ENCODE results near the gene PTK7.

The PTK7 gene

DNA sequence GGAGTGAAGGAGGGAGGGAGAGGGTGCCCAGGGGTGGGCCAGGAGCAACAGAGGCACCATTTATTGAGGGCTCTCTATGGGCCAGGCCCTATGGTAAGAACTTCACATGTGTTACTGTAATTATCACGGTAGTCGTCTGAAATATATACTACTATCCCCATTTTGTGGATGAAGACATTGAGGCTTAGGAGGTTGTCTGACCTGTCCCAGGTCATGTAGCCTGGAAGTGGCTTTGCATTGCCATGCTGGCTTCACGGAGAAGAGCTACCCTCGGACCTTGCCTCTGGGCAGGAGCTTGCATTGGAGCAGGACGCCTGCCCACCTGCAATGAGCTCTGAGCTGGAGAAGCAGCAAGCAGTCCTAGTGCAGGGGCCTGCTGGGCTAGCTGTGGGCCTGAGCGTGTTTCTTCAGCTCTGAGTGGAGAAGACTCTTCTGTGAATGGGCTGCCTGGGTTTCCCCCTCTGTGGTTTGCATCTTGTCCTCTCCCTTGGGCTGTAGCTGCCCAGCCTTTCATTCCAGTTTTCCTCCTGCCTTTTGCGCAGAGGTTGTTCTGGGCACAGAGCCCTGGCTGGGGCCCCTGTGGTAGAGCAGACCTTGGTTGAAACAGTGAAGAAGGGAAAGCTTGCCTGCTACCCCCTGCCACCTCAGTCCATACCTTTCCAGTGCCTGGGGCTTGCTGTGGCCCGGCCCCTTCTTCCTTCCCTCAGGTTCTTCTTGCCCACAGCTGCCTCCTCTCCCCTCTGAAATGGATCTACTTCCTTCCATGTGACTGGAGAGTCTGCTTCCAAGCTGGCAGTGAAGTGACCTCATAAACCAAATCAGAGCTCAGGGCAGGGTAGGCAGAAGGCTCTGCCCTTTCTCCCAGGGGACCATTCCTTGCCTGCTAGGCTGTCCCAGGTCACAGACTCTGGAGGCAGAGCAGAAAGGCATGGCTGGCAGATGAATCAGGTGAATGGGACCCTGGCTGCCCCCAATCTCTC, 70.9 kb downstream of the PTK7 start:
- no peak overlapping the region for H3K4me3 ChIP-seq (ENCODE audit: low read length)
- DNase-seq (ENCODE audit: low read depth): no peak
- TF ChIP-seq, protein P1, sequence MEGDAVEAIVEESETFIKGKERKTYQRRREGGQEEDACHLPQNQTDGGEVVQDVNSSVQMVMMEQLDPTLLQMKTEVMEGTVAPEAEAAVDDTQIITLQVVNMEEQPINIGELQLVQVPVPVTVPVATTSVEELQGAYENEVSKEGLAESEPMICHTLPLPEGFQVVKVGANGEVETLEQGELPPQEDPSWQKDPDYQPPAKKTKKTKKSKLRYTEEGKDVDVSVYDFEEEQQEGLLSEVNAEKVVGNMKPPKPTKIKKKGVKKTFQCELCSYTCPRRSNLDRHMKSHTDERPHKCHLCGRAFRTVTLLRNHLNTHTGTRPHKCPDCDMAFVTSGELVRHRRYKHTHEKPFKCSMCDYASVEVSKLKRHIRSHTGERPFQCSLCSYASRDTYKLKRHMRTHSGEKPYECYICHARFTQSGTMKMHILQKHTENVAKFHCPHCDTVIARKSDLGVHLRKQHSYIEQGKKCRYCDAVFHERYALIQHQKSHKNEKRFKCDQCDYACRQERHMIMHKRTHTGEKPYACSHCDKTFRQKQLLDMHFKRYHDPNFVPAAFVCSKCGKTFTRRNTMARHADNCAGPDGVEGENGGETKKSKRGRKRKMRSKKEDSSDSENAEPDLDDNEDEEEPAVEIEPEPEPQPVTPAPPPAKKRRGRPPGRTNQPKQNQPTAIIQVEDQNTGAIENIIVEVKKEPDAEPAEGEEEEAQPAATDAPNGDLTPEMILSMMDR (conservative IDR thresholded peaks at IDR 0.05; ENCODE audit: low read depth, low read length): no peak

DNA sequence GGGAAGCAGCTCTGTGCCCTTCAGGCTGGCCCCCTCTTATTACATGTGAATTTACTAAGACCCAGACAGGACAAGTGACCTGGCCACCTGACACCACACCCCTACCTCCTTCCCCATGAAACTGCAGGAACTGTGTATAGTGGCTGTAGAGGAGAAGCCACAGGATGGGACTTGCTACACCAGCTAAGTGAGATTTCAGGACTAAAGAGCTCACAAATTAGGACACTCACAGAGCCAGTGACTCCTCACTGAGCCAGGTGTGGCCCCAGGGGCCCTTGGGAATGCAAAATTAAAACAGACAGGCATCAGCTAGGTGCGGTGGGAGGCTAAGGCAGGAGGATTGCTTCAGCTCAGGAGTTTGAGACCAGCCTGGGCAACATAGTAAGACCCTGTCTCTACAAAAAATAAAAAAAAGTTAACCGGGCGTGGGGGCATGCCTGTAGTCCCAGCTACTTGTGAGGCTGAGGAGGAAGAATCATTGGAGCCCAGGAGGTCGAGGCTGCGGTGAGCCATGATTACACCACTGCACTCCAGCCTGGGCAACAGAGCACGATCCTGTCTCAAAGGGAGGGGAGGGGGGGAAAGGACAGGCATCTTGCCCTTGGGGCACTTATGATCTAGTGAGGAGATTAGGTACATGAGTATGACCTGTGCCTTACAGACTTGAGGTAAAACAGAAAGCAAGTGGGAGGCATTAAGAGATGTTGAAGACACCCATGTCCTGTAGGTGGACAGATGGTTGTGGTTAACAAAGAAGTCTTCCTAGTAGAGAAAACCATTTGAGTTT, 71.8 kb downstream of the PTK7 start:
- TF ChIP-seq, protein P1 (conservative IDR thresholded peaks at IDR 0.05; ENCODE audit: low read depth, low read length): no peak
- DNase-seq (ENCODE audit: low read depth): no peak
- no peak overlapping the region for H3K4me3 ChIP-seq (ENCODE audit: low read length)

DNA sequence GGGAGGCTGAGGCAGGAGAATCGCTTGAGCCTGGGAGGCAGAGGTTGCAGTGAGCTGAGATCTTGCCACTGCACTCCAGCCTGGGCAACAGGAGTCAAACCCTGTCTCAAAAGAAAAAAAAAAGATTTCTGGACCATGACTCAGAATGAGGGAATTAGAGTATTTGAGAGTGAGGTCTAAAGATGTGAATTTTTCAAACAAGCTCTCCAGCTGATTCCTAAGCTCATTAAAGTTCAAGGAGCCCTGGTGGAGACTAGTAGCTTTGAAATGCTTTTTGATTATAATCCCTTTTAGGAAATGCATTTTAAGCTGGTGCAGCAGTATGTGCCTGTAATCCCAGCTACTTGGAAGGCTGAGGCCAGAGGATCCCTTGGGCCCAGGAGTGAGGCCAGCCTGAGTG, 73.2 kb downstream of the PTK7 start:
- DNase-seq (ENCODE audit: low read depth): peak; percentile 87
- H3K4me3 ChIP-seq (ENCODE audit: low read length): no peak overlapping the region
- TF ChIP-seq, protein P1 (conservative IDR thresholded peaks at IDR 0.05; ENCODE audit: low read depth, low read length): peak; percentile 21

- TF ChIP-seq, protein P1 (conservative IDR thresholded peaks at IDR 0.05; ENCODE audit: low read depth, low read length): no peak
- H3K4me3 ChIP-seq (ENCODE audit: low read length): no peak overlapping the region
- no peak for DNase-seq (ENCODE audit: low read depth)
Observed at GRCh38 chr6:43150051-43150751, 74.1 kb downstream of the PTK7 start.

DNA sequence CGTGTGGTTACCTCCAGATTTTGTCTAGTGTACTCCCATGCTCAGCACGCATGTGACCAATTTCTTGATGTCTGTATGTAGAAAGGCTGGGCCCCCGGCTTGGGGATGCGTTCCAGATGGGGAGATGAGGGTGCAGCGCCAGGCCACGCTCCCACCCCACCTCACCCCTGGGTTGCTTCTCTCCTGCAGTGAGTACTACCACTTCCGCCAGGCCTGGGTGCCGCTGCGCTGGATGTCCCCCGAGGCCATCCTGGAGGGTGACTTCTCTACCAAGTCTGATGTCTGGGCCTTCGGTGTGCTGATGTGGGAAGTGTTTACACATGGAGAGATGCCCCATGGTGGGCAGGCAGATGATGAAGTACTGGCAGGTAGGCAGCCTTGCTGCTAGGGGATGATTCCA, 83.5 kb downstream of the PTK7 start:
- DNase-seq (ENCODE audit: low read depth): no peak
- no peak overlapping the region for H3K4me3 ChIP-seq (ENCODE audit: low read length)
- TF ChIP-seq, protein P1 (conservative IDR thresholded peaks at IDR 0.05; ENCODE audit: low read depth, low read length): no peak

DNA sequence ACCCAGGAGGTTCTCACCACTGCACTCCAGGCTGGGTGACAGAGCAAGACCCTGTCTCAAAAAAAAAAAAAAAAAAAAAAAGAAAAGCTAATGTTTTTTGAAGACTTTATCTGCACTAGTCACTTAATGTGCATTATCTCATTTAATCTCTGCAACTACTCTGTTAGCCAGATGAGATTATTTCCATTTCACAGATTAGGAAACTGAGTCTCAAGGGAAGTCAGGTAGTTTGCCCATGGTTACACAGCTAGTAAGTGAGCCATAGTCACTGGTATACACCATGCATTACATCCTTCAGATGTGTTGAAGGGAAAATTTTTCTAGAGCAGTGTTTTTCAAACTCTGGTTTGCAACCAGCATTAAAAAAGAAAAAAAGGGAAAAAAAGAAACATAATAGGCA, 87.8 kb downstream of the PTK7 start:
- no peak for DNase-seq (ENCODE audit: low read depth)
- TF ChIP-seq, protein P1 (conservative IDR thresholded peaks at IDR 0.05; ENCODE audit: low read depth, low read length): no peak
- H3K4me3 ChIP-seq (ENCODE audit: low read length): no peak overlapping the region
